ENCODE results near the gene PDCL3.

- TF ChIP-seq CTCF (IDR thresholded peaks at IDR 0.05): no peak
- TF ChIP-seq POLR2A (IDR thresholded peaks at IDR 0.05): no peak
These were observed 38.9 kb downstream of the PDCL3 start for GRCh38 chr2:100601661-100602060.

Data from ovary (tissue), 3 donors.